GM12878 (cell line): ENCODE data around the gene CROCC. TPM values are rescaled to one million over a fixed set of nuclear protein-coding genes. Genes with fewer than 3 reads are reported as not detected.

Experiments
- ATAC-seq: fragments of 200-7000 bp; cut with Tn5 transposase; 3 replicates; pipeline ENCODE4 v1.9.1; 2020; ENCODE audit warnings: mild to moderate bottlenecking, moderate library complexity
- BruUV-seq: library from RNA; stranded (reverse); fragments of 400-500 nt; replicated peaks from 2 replicates; lab custom pipeline; 2021; lab: Mats Ljungman, UMichigan
- CTCF ChIA-PET: fragments of 300-600 bp; sonication (Branson Sonifier 250); formaldehyde crosslinking; extraction: SDS; loops from one replicate; lab custom pipeline; 2021; ENCODE audit warnings: inconsistent platforms; lab: Yijun Ruan, JAX
- POLR2A ChIA-PET: fragments of 350-600 bp; formaldehyde crosslinking; extraction: SDS; loops from one replicate; lab custom pipeline; 2021; ENCODE audit warnings: inconsistent platforms; lab: Charles Lee
- RAD21 ChIA-PET: fragments of 300-600 bp; sonication (Branson Sonifier 250); formaldehyde crosslinking; loops from one replicate; lab custom pipeline; 2023; ENCODE audit warnings: antibody characterized with exemption; ENCODE audit not compliant: unreplicated experiment; lab: Charles Lee
- SMC1A ChIA-PET: fragments of 300-600 bp; sonication (Branson Sonifier 250); formaldehyde crosslinking; loops from one replicate; lab custom pipeline; 2023; ENCODE audit not compliant: unreplicated experiment, uncharacterized antibody; lab: Charles Lee
- DNase-seq: peaks from one replicate; pipeline ENCODE4 v3.0.0-alpha.2; 2011; ENCODE audit warnings: low read depth, low spot score
- FAIRE-seq: peaks from 3 replicates; lab custom pipeline; 2011; peaks lifted over from hg19 to GRCh38; lab: Jason Lieb, UNC
- H2AFZ ChIP-seq: 2 replicates; pipeline ENCODE4 v1.6.0; 2011; ENCODE audit warnings: low read depth, low read length, control low read depth; ENCODE audit not compliant: control insufficient read depth
- H3K27ac ChIP-seq: 2 replicates; pipeline ENCODE4 v1.5.1; 2011; ENCODE audit warnings: control low read depth; ENCODE audit not compliant: control insufficient read depth, insufficient read depth
- H3K27me3 ChIP-seq, 2 experiments: replicated peaks in 1 of 2; 2 replicates each; pipeline versions ENCODE4 v1.6.0 to v1.6.1; 2011; ENCODE audit warnings: low read length in 1 of 2; ENCODE audit not compliant: control insufficient read depth in 2 of 2, insufficient read depth in 2 of 2
- H3K36me3 ChIP-seq, 2 experiments: 2 replicates each; pipeline ENCODE4 v1.5.1; 2011; ENCODE audit warnings: low read length in 1 of 2; ENCODE audit not compliant: control insufficient read depth in 2 of 2, insufficient read depth in 2 of 2
- H3K4me1 ChIP-seq: 2 replicates; pipeline ENCODE4 v1.6.1; 2011; ENCODE audit warnings: mild to moderate bottlenecking, low read length, moderate library complexity, mixed read lengths; ENCODE audit not compliant: control insufficient read depth, insufficient read depth
- H3K4me2 ChIP-seq: 2 replicates; pipeline ENCODE4 v1.6.0; 2011; ENCODE audit warnings: control low read depth; ENCODE audit not compliant: control insufficient read depth, insufficient read depth
- H3K4me3 ChIP-seq: fragments of 200-600 bp; sonication (generic); 2 replicates; pipeline ENCODE4 v1.5.1; 2016
- H3K79me2 ChIP-seq: 2 replicates; pipeline ENCODE4 v1.6.0; 2011; ENCODE audit warnings: low read length; ENCODE audit not compliant: control insufficient read depth, insufficient read depth
- H3K9ac ChIP-seq: 2 replicates; pipeline ENCODE4 v1.8.0; 2011; ENCODE audit warnings: low read length, control low read depth, mixed read lengths; ENCODE audit not compliant: control insufficient read depth, insufficient read depth
- H3K9me3 ChIP-seq: replicated peaks from 3 replicates; pipeline ENCODE4 v1.5.1; 2011; ENCODE audit warnings: mild to moderate bottlenecking, low read length; ENCODE audit not compliant: control insufficient read depth, insufficient read depth
- H4K20me1 ChIP-seq: 2 replicates; pipeline ENCODE4 v1.6.0; 2011; ENCODE audit not compliant: control insufficient read depth, insufficient read depth
- BACH1 ChIP-seq: fragments of 450-650 bp; IDR thresholded peaks from 2 replicates; pipeline ENCODE4 v1.6.1; 2017; ENCODE audit warnings: mild to moderate bottlenecking, borderline replicate concordance
- EZH2 ChIP-seq: IDR thresholded peaks from 2 replicates; pipeline ENCODE4 v1.6.1; 2012; ENCODE audit warnings: low read depth, mild to moderate bottlenecking, control low read depth, inconsistent platforms, low read length, borderline replicate concordance; ENCODE audit not compliant: control insufficient read depth
- PAX5 ChIP-seq: IDR thresholded peaks from 2 replicates; pipeline ENCODE4 v1.6.1; 2011; ENCODE audit warnings: low read depth, low read length, borderline replicate concordance
- POLR2AphosphoS2 ChIP-seq: IDR thresholded peaks from 2 replicates; pipeline ENCODE4 v1.6.1; 2011; ENCODE audit warnings: low read depth, mild to moderate bottlenecking, low read length, improper control_type of control experiment, moderate library complexity
- RFX5 ChIP-seq: IDR thresholded peaks from 2 replicates; pipeline ENCODE4 v1.6.1; 2011; ENCODE audit warnings: low read depth, low read length, improper control_type of control experiment
- SMAD1 ChIP-seq: fragments of 450-650 bp; IDR thresholded peaks from 2 replicates; pipeline ENCODE4 v1.6.1; 2018; ENCODE audit warnings: mild to moderate bottlenecking, low read depth; ENCODE audit not compliant: partially characterized antibody
- SMARCA5 ChIP-seq: fragments of 450-650 bp; IDR thresholded peaks from 2 replicates; pipeline ENCODE4 v1.6.1; 2017; ENCODE audit warnings: mild to moderate bottlenecking
- SMC3 ChIP-seq: IDR thresholded peaks from 2 replicates; pipeline ENCODE4 v1.6.1; 2011; ENCODE audit warnings: low read length, improper control_type of control experiment, borderline replicate concordance
- SPI1 ChIP-seq: IDR thresholded peaks from 2 replicates; pipeline ENCODE4 v1.6.1; 2011; ENCODE audit warnings: low read depth, mild to moderate bottlenecking, low read length, moderate library complexity, borderline replicate concordance; ENCODE audit not compliant: insufficient read depth
- SRF ChIP-seq, 2 experiments: IDR thresholded peaks; 2 replicates each; pipeline ENCODE4 v1.6.1; 2011; ENCODE audit warnings: low read depth in 2 of 2, low read length in 2 of 2, mild to moderate bottlenecking in 1 of 2, moderate library complexity in 1 of 2
- TARDBP ChIP-seq: IDR thresholded peaks from 2 replicates; pipeline ENCODE4 v1.6.1; 2016; ENCODE audit warnings: borderline replicate concordance
- YBX1 ChIP-seq: fragments of 450-650 bp; IDR thresholded peaks from 2 replicates; pipeline ENCODE4 v1.6.1; 2016; ENCODE audit warnings: antibody characterized with exemption
- ZNF274 ChIP-seq: IDR thresholded peaks from one replicate; pipeline ENCODE4 v1.8.0; 2011; ENCODE audit not compliant: insufficient read length, insufficient read depth
- WGBS: methylation state at CpG from one replicate; pipeline ENCODE4 v1.1.6; 2016; ENCODE audit warnings: low lambda C conversion rate; ENCODE audit not compliant: insufficient replicate concordance, insufficient coverage; ENCODE audit errors: missing lambda C conversion rate; 5-methylcytosine and 5-hydroxymethylcytosine counted together
- in situ Hi-C: fragments of 300-500 bp; cut with MboI; formaldehyde crosslinking; loops from 9 replicates; pipeline ENCODE4 v1.14.3; 2018; ENCODE audit warnings: mixed read lengths
- intact Hi-C: fragments of 100-400 bp; cut with micrococcal nuclease; formaldehyde crosslinking; loops from one replicate; pipeline ENCODE4 v1.14.2; 2022; ENCODE audit not compliant: unreplicated experiment
- polyA plus RNA-seq, 11 experiments: library from polyadenylated mRNA; depleted of rRNA in 4 of 11; unstranded in 6 of 11; stranded (reverse) in 5 of 11; fragments of >200 nt; fragmentation: Nextera tagmentation in 4 of 11; fragmentation: Illumina TruSeq in 1 of 11; extraction: Ambion mirVana in 4 of 11; extraction: Trizol in 1 of 11; gene quantifications; 1 replicate in 1 of 11; 2 replicates in 10 of 11; pipeline versions ENCODE4 v1.2.1 to v1.2.3, GENCODE V29; 2011 to 2016; ENCODE audit warnings: inconsistent platforms in 2 of 11, missing spikeins in 2 of 11, low read depth in 1 of 11
- total RNA-seq, 4 experiments: library from RNA; depleted of rRNA in 3 of 4; stranded (reverse); fragments of >200 nt in 3 of 4; fragmentation: Illumina TruSeq in 1 of 4; extraction: Trizol in 1 of 4; gene quantifications; 2 replicates each; pipeline versions ENCODE4 v1.2.1 to v1.2.3, GENCODE V29; 2013 to 2021
- TF ChIP-seq, protein P1 (sequence below), 3 experiments: IDR thresholded peaks in 2 of 3; conservative IDR thresholded peaks in 1 of 3; 2 replicates each; pipeline ENCODE4 v1.5.1; 2011; ENCODE audit warnings: low read depth in 3 of 3, low read length in 3 of 3, mild to moderate bottlenecking in 3 of 3, control low read depth in 2 of 3, moderate library complexity in 2 of 3, inconsistent platforms in 1 of 3, mixed read lengths in 1 of 3; ENCODE audit not compliant: control insufficient read depth in 2 of 3, insufficient read depth in 1 of 3; ENCODE audit errors: extremely low read depth in 1 of 3
- TF ChIP-seq, protein P2 (sequence below): IDR thresholded peaks from 2 replicates; pipeline ENCODE4 v1.6.1; 2011; ENCODE audit warnings: borderline replicate concordance, low read depth, mild to moderate bottlenecking, moderate library complexity, low read length; ENCODE audit not compliant: insufficient read depth, poor library complexity, severe bottlenecking

The CROCC gene
- total and polyA plus RNA-seq, 10 of the 15 experiments (the other 5 are each of a cell fraction or from before 2014, with no cell fraction given): 0.04 to 5.5 (median 2.3) TPM

DNA sequence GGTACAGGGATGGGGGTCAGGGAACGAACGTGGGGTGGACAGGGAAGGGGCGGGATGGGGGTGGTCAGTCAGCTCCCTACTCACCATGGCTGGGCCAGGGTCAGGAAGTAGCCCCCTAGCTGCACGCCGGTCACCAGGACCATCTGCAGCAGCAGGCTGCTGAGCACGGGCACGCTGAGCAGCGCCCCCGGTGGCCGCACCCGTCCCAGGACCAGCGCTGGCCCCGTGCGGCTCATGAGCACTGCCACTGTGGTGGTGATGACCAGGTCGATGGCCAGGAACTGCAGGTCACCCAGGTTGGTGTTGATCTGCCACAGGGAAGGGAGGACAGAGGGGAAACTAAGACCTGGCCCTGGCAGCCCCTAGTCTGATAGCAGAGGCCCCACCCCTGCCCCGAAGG lies 65.2 kb downstream of the CROCC start:
- no peak overlapping the region for H3K9ac ChIP-seq
- POLR2A ChIA-PET: no interaction called here
- H3K79me2 ChIP-seq: no peaks in the 10 kb centered on the region
- in situ Hi-C loops: no loop called here
- FAIRE-seq (no peak), ATAC-seq (peak; percentile 80), DNase-seq (no peak)
- no peaks in the 10 kb centered on the region for H3K4me1 ChIP-seq
- intact Hi-C loops: no loop called here
- SMC1A ChIA-PET: no interaction called here
- no peak overlapping the region for H3K4me2 ChIP-seq
- BruUV-seq: no TSS peak
- no peaks in the 10 kb centered on the region for H3K36me3 ChIP-seq
- 79% methylated on average over 16 of the region's 16 CpGs for WGBS
- no peaks in the 10 kb centered on the region for H4K20me1 ChIP-seq
- CTCF ChIA-PET: no interaction called here
- no peak overlapping the region for H3K27ac ChIP-seq
- no peaks in the 10 kb centered on the region; a peak in 1 of 4 replicates for H3K27me3 ChIP-seq
- no peak overlapping the region for H2AFZ ChIP-seq
- no peaks in the 10 kb centered on the region for H3K9me3 ChIP-seq
- no peak overlapping the region for H3K4me3 ChIP-seq
- TF ChIP-seq, protein P1, sequence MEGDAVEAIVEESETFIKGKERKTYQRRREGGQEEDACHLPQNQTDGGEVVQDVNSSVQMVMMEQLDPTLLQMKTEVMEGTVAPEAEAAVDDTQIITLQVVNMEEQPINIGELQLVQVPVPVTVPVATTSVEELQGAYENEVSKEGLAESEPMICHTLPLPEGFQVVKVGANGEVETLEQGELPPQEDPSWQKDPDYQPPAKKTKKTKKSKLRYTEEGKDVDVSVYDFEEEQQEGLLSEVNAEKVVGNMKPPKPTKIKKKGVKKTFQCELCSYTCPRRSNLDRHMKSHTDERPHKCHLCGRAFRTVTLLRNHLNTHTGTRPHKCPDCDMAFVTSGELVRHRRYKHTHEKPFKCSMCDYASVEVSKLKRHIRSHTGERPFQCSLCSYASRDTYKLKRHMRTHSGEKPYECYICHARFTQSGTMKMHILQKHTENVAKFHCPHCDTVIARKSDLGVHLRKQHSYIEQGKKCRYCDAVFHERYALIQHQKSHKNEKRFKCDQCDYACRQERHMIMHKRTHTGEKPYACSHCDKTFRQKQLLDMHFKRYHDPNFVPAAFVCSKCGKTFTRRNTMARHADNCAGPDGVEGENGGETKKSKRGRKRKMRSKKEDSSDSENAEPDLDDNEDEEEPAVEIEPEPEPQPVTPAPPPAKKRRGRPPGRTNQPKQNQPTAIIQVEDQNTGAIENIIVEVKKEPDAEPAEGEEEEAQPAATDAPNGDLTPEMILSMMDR (IDR thresholded peaks at IDR 0.05 in 2 of 3, conservative IDR thresholded peaks at IDR 0.05 in 1 of 3; ENCODE audit: control insufficient read depth in 2 of 3, extremely low read depth in 1 of 3, insufficient read depth in 1 of 3, low read depth in 3 of 3, low read length in 3 of 3): peak; percentile 28 to 58 (median 37); a peak in 4 of 6 replicates
- no peak for TF ChIP-seq EZH2
- RAD21 ChIA-PET: no interaction called here

DNA sequence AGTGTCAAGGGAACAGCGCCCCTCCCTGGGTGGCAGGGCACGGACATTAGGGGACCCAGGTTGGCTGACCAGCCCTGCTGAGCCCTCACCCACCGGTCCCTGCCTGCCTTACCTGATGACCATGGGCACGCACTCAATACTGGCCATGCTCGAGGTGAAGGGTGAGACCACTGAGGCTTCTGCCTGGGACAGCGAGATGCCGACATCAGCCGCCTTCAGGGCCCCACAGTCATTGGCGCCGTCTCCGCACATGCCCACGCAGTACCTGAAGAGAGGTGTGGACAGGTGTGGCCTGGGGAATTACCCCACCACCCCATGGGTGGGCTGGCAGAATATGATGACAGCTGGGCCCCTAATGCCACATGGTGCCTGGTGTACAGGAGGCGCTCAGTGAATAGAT lies 66.5 kb downstream of the CROCC start:
- Histone ChIP-seq H3K4me3 (no peak overlapping the region), H3K9me3 (no peaks in the 10 kb centered on the region), H3K4me2 (no peak overlapping the region), H3K27me3 (no peaks in the 10 kb centered on the region), H3K9ac (no peak overlapping the region), H3K79me2 (no peaks in the 10 kb centered on the region), H3K27ac (no peak overlapping the region), H3K36me3 (no peaks in the 10 kb centered on the region), H2AFZ (no peak overlapping the region), H3K4me1 (no peaks in the 10 kb centered on the region), H4K20me1 (no peaks in the 10 kb centered on the region)
- FAIRE-seq (no peak), ATAC-seq (no peak), DNase-seq (no peak)
- WGBS: 80% methylated on average over 13 of the region's 13 CpGs
- BruUV-seq: no TSS peak
- SMC1A ChIA-PET: no interaction called here
- intact Hi-C loops (no loop called here), in situ Hi-C loops (no loop called here)
- RAD21 ChIA-PET: no interaction called here
- TF ChIP-seq SRF (IDR thresholded peaks at IDR 0.05; ENCODE audit: low read depth in 2 of 2, low read length in 2 of 2) (no peak), BACH1 (no peak), SMAD1 (no peak), ZNF274 (no peak), RFX5 (no peak), SMC3 (no peak), SPI1 (no peak), TARDBP (no peak), YBX1 (no peak), PAX5 (no peak), POLR2AphosphoS2 (no peak), SMARCA5 (no peak)
- TF ChIP-seq, protein P2, sequence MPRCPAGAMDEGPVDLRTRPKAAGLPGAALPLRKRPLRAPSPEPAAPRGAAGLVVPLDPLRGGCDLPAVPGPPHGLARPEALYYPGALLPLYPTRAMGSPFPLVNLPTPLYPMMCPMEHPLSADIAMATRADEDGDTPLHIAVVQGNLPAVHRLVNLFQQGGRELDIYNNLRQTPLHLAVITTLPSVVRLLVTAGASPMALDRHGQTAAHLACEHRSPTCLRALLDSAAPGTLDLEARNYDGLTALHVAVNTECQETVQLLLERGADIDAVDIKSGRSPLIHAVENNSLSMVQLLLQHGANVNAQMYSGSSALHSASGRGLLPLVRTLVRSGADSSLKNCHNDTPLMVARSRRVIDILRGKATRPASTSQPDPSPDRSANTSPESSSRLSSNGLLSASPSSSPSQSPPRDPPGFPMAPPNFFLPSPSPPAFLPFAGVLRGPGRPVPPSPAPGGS: no peak
- POLR2A ChIA-PET: no interaction called here
- CTCF ChIA-PET: interaction anchor here (0.6 kb wide), 1 partner anchor 29 kb away, joined by 3 read pairs; no protein-coding TSS in a partner anchor
